SK-N-SH (cell line): ENCODE data around the gene VEGFB. TPM values are rescaled to one million over a fixed set of nuclear protein-coding genes. Genes with fewer than 3 reads are reported as not detected.
A peak's percentile ranks its signal among the peaks of the same experiment; 100 is the strongest.

Source experiments
- CTCF ChIA-PET: fragments of 300-600, 350-600 bp; formaldehyde crosslinking; extraction: SDS; loops from one replicate; lab custom pipeline; 2021; lab: Yijun Ruan, JAX
- POLR2A ChIA-PET: fragments of 350-600 bp; sonication (Branson Sonifier 250); formaldehyde crosslinking; extraction: SDS; loops from one replicate; lab custom pipeline; 2020; ENCODE audit warnings: antibody characterized with exemption, inconsistent platforms; lab: Yijun Ruan, JAX
- DNase-seq: peaks from one replicate; pipeline ENCODE4 v3.0.0; 2012
- H2AFZ ChIP-seq: fragments of 200-600 bp; sonication (generic); 2 replicates; pipeline ENCODE4 v1.8.1; 2016; ENCODE audit warnings: antibody characterized with exemption, mild to moderate bottlenecking, low read depth
- H3F3A ChIP-seq: fragments of 200-600 bp; sonication (generic); replicated peaks from 2 replicates; pipeline ENCODE3; 2016; ENCODE audit warnings: antibody characterized with exemption, mild to moderate bottlenecking; ENCODE audit not compliant: insufficient read depth
- H3K27ac ChIP-seq, 2 experiments: fragments of 200-500 bp in 1 of 2; fragments of 200-600 bp in 1 of 2; sonication (Bioruptor generic) in 1 of 2; sonication (generic), shearing (Covaris generic) in 1 of 2; 2 replicates each; pipeline versions ENCODE4 v1.5.1 to v1.6.1; 2014 to 2016; ENCODE audit warnings: low read depth in 2 of 2, inconsistent platforms in 1 of 2, low read length in 1 of 2, mild to moderate bottlenecking in 1 of 2, mixed read lengths in 1 of 2
- H3K27me3 ChIP-seq: fragments of 200-600 bp; sonication (generic), shearing (Covaris generic); 2 replicates; pipeline ENCODE4 v1.6.1; 2016; ENCODE audit warnings: mixed run types; ENCODE audit not compliant: insufficient read depth
- H3K36me3 ChIP-seq, 2 experiments: fragments of 200-500 bp in 1 of 2; fragments of 200-600 bp in 1 of 2; sonication (Bioruptor generic) in 1 of 2; sonication (generic) in 1 of 2; replicated peaks in 1 of 2; 2 replicates each; pipeline versions ENCODE3 to v1.5.1; 2014 to 2016; ENCODE audit warnings: low read length in 1 of 2, mild to moderate bottlenecking in 1 of 2; ENCODE audit not compliant: insufficient read depth in 2 of 2, control insufficient read depth in 1 of 2
- H3K4me1 ChIP-seq, 2 experiments: fragments of 200-500 bp in 1 of 2; fragments of 200-600 bp in 1 of 2; sonication (Bioruptor generic) in 1 of 2; sonication (generic), shearing (Covaris generic) in 1 of 2; 2 replicates each; pipeline versions ENCODE4 v1.5.1 to v1.6.1; 2014 to 2016; ENCODE audit warnings: low read depth in 1 of 2, low read length in 1 of 2, mixed run types in 1 of 2; ENCODE audit not compliant: insufficient read depth in 2 of 2, control insufficient read depth in 1 of 2
- H3K4me2 ChIP-seq: fragments of 200-600 bp; sonication (generic), shearing (Covaris generic); 2 replicates; pipeline ENCODE4 v1.6.1; 2017; ENCODE audit warnings: mixed run types
- H3K4me3 ChIP-seq, 2 experiments: fragments of 200-500 bp in 1 of 2; fragments of 200-600 bp in 1 of 2; sonication (Bioruptor generic) in 1 of 2; sonication (generic), shearing (Covaris generic) in 1 of 2; 2 replicates each; pipeline versions ENCODE4 v1.5.1 to v1.8.1; 2014 to 2016; ENCODE audit warnings: low read depth in 2 of 2, inconsistent platforms in 1 of 2, low read length in 1 of 2, mild to moderate bottlenecking in 1 of 2, mixed read lengths in 1 of 2, moderate library complexity in 1 of 2
- H3K79me2 ChIP-seq: fragments of 200-600 bp; sonication (generic); 2 replicates; pipeline ENCODE4 v1.8.1; 2017; ENCODE audit warnings: mild to moderate bottlenecking; ENCODE audit not compliant: insufficient read depth
- H3K9ac ChIP-seq: fragments of 200-600 bp; sonication (generic); 2 replicates; pipeline ENCODE4 v1.6.1; 2017; ENCODE audit warnings: mixed run types
- H3K9me2 ChIP-seq: fragments of 200-600 bp; sonication (generic); 2 replicates; pipeline ENCODE4 v1.6.1; 2017; ENCODE audit warnings: mixed run types
- H3K9me3 ChIP-seq: fragments of 200-600 bp; sonication (generic); 2 replicates; pipeline ENCODE4 v1.6.1; 2017; ENCODE audit warnings: mixed run types, mild to moderate bottlenecking, moderate library complexity
- H4K20me1 ChIP-seq: fragments of 200-600 bp; sonication (generic); 2 replicates; pipeline ENCODE4 v1.6.1; 2017; ENCODE audit warnings: mild to moderate bottlenecking, mixed run types; ENCODE audit not compliant: insufficient read depth
- EP300 ChIP-seq, 2 experiments: IDR thresholded peaks; 2 replicates each; pipeline versions ENCODE4 v1.4.0 to v1.6.1; 2012; ENCODE audit warnings: borderline replicate concordance in 1 of 2, low read depth in 1 of 2, low read length in 1 of 2
- FOSL2 ChIP-seq: IDR thresholded peaks from 2 replicates; pipeline ENCODE4 v1.4.0; 2012; ENCODE audit warnings: low read depth, mild to moderate bottlenecking, moderate library complexity, borderline replicate concordance
- GABPA ChIP-seq: IDR thresholded peaks from 2 replicates; pipeline ENCODE4 v1.4.0; 2012; ENCODE audit warnings: low read depth, mild to moderate bottlenecking
- JUND ChIP-seq: IDR thresholded peaks from 2 replicates; pipeline ENCODE4 v1.4.0; 2012
- MAX ChIP-seq: IDR thresholded peaks from 2 replicates; pipeline ENCODE4 v1.4.0; 2012; ENCODE audit warnings: low read depth
- MXI1 ChIP-seq: IDR thresholded peaks from 2 replicates; pipeline ENCODE4 v1.6.1; 2012; ENCODE audit warnings: mild to moderate bottlenecking, low read depth, low read length, improper control_type of control experiment
- NFIC ChIP-seq: IDR thresholded peaks from 2 replicates; pipeline ENCODE4 v1.4.0; 2012; ENCODE audit warnings: borderline replicate concordance
- POLR2AphosphoS5 ChIP-seq: IDR thresholded peaks from 2 replicates; pipeline ENCODE4 v1.6.1; 2012; ENCODE audit warnings: low read depth, low read length
- RAD21 ChIP-seq: IDR thresholded peaks from 2 replicates; pipeline ENCODE4 v1.6.1; 2012; ENCODE audit warnings: mild to moderate bottlenecking, low read length
- RCOR1 ChIP-seq: fragments of 150-350 bp; IDR thresholded peaks from 2 replicates; pipeline ENCODE4 v1.6.1; 2017; ENCODE audit warnings: antibody characterized with exemption, low read length
- RXRA ChIP-seq: IDR thresholded peaks from 2 replicates; pipeline ENCODE4 v1.4.0; 2012; ENCODE audit warnings: low read depth, mild to moderate bottlenecking, borderline replicate concordance
- SMC3 ChIP-seq: IDR thresholded peaks from 2 replicates; pipeline ENCODE4 v1.6.1; 2012; ENCODE audit warnings: low read depth, low read length, improper control_type of control experiment
- TAF1 ChIP-seq: IDR thresholded peaks from 2 replicates; pipeline ENCODE4 v1.6.1; 2012; ENCODE audit warnings: low read depth, mild to moderate bottlenecking, low read length, moderate library complexity, borderline replicate concordance
- TCF12 ChIP-seq: IDR thresholded peaks from 2 replicates; pipeline ENCODE4 v1.4.0; 2012
- YY1 ChIP-seq: IDR thresholded peaks from 2 replicates; pipeline ENCODE4 v1.4.0; 2012; ENCODE audit warnings: low read depth, mild to moderate bottlenecking
- WGBS: methylation state at CpG from one replicate; pipeline ENCODE4 v1.1.6; 2017; ENCODE audit warnings: low lambda C conversion rate; 5-methylcytosine and 5-hydroxymethylcytosine counted together
- polyA plus RNA-seq, 3 experiments: library from polyadenylated mRNA; depleted of rRNA; stranded (reverse); fragments of >200 nt; gene quantifications; 2 replicates each; pipeline ENCODE4 v1.2.3, GENCODE V29; 2012
- TF ChIP-seq, protein P1 (sequence below): fragments of 200-600 bp; sonication (generic); IDR thresholded peaks from 2 replicates; pipeline ENCODE4 v1.6.1; 2017; ENCODE audit warnings: antibody characterized with exemption, mild to moderate bottlenecking, moderate library complexity

Gene VEGFB
- polyA plus RNA-seq, 1 of the 3 experiments (the other 2 are of a cell fraction) = 29.9 TPM

DNA sequence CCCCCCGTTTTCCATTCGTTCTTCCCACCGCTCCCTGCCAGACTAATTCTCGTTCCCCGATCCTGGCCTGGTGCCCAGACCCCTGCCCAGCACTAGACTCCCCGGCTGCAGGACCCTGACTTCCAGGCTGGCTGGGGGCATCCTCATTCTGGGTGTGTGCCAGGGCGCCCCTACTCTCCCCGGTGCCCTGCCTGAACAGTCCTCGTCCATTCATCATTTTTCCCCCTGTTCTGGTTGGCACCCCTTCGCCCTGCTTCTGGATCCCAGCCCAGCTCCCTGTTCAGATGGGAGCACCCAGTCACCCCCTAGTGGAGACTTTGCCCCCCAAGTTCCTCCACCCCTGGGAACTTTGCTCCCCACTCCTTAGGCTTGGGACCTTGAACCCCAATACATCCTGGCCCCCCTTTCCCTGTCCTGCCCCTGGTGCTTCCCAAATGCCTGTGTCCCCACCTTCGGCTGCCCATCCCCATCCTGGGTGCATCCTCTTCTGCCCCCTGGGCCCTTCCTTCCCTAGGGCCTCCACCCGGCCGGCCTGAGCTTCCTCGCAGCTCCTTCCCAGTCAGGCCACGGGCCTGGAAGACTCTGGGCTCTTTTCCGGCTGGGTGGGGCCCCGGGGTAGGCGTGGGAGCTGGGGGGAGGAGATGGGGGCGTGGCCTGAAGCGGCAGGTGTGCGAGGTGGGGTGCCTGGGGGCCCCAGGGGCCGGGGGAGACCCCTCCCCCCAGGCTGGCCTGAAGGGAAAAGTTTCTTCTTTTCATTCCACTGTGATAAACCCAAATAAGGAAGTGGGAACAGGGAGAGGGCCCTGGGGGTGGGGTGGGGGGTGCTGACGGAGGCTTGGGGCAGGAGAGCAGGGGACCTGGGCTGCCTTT lies 17.9 kb downstream of the VEGFB start:
- H3K36me3 ChIP-seq = peaks cover 10 to 24% of the 10 kb centered on the region in 2 experiments
- H3K9me2 ChIP-seq = no peaks in the 10 kb centered on the region
- H3F3A ChIP-seq = peaks cover 3% of the 10 kb centered on the region
- H3K4me2 ChIP-seq = peak overlapping the region; percentile 96
- DNase-seq = peak; percentile 75
- H3K9ac ChIP-seq = peak overlapping the region; percentile 82
- TF ChIP-seq EP300 (IDR thresholded peaks at IDR 0.05; ENCODE audit: borderline replicate concordance in 1 of 2, low read depth in 1 of 2, low read length in 1 of 2) (no peak), RAD21 (peak; percentile 19; the same call in 1 of the 2 replicates), RXRA (no peak), TAF1 (peak; percentile 41; the same call in 1 of the 2 replicates), TCF12 (no peak), MXI1 (no peak), GABPA (no peak), FOSL2 (no peak), POLR2AphosphoS5 (peak; percentile 56; the same call in 1 of the 2 replicates), NFIC (peak; percentile 41), MAX (peak; percentile 49; the same call in 1 of the 2 replicates)
- TF ChIP-seq, protein P1, sequence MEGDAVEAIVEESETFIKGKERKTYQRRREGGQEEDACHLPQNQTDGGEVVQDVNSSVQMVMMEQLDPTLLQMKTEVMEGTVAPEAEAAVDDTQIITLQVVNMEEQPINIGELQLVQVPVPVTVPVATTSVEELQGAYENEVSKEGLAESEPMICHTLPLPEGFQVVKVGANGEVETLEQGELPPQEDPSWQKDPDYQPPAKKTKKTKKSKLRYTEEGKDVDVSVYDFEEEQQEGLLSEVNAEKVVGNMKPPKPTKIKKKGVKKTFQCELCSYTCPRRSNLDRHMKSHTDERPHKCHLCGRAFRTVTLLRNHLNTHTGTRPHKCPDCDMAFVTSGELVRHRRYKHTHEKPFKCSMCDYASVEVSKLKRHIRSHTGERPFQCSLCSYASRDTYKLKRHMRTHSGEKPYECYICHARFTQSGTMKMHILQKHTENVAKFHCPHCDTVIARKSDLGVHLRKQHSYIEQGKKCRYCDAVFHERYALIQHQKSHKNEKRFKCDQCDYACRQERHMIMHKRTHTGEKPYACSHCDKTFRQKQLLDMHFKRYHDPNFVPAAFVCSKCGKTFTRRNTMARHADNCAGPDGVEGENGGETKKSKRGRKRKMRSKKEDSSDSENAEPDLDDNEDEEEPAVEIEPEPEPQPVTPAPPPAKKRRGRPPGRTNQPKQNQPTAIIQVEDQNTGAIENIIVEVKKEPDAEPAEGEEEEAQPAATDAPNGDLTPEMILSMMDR = peak; percentile 62
- TF ChIP-seq, all 33 proteins: peak for 6
- 12% methylated on average over 22 of the region's 23 CpGs for WGBS
- Histone ChIP-seq H4K20me1 (peaks cover 14% of the 10 kb centered on the region), H3K27ac (peak overlapping the region; percentile 32 to 70), H3K4me1 (peaks cover 10 to 30% of the 10 kb centered on the region in 2 experiments; a peak in 2 of 4 replicates), H3K9me3 (no peaks in the 10 kb centered on the region), H2AFZ (0 out of 2 replicates have a peak overlapping the region, but pooled peaks have one; percentile 51), H3K4me3 (peak overlapping the region; percentile 88 to 90), H3K27me3 (no peaks in the 10 kb centered on the region), H3K79me2 (peaks cover 30% of the 10 kb centered on the region)
- ChIA-PET CTCF (interaction anchor here (0.6 to 4.6 kb wide), 23 partner anchors 10 to 1460 kb away, joined by 3 to 119 read pairs (median 5); partner anchors contain the start of genes BAD, ESRRA, FKBP2 and GPR137), POLR2A (interaction anchor here (0.5 to 12.4 kb wide), 7 partner anchors 9 to 58 kb away, joined by 3 to 112 read pairs (median 4); no protein-coding TSS in a partner anchor)

DNA sequence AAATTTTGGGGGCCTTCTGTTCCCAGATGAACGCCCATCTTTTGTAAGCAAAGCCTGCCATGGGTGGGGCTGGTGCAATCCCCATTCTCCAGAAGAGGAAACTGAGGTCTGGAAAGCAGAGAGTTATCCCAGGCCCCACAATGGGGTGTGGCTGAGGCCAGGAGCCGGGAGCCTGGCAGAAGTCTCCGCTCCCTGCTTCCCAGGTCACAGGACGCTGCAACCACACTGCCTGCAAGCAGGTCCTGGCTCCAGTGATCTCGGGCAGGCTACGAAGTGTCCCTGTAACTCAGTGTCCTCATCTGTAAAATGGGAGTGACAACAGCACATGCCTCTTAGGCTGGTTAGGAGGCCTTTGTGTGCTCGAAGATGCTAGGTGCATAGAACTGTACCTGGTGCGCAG lies 18.7 kb downstream of the VEGFB start:
- H2AFZ ChIP-seq = no peak overlapping the region
- 85% methylated on average over 7 of the region's 8 CpGs for WGBS
- no peak overlapping the region; a peak in 1 of 4 replicates for H3K27ac ChIP-seq
- peaks cover 30% of the 10 kb centered on the region for H3K79me2 ChIP-seq
- POLR2A ChIA-PET = interaction anchor here (0.9 to 12.4 kb wide), 3 partner anchors 9 to 17 kb away, joined by 3 to 112 read pairs (median 34); no protein-coding TSS in a partner anchor
- H3K9me2 ChIP-seq = no peaks in the 10 kb centered on the region
- peak overlapping the region; percentile 96 for H3K4me2 ChIP-seq
- CTCF ChIA-PET = interaction anchor here (1.4 to 4.6 kb wide), 7 partner anchors 10 to 50 kb away, joined by 4 to 119 read pairs (median 17); partner anchors contain the start of genes BAD, ESRRA, GPR137 and VEGFB
- no peaks in the 10 kb centered on the region for H3K27me3 ChIP-seq
- no peak for DNase-seq
- peak overlapping the region; percentile 88 to 90; a peak in 2 of 4 replicates for H3K4me3 ChIP-seq
- H3K36me3 ChIP-seq = peaks cover 10 to 24% of the 10 kb centered on the region in 2 experiments
- H3K4me1 ChIP-seq = peaks cover 10 to 25% of the 10 kb centered on the region in 2 experiments; a peak in 2 of 4 replicates
- no peaks in the 10 kb centered on the region for H3K9me3 ChIP-seq
- H3K9ac ChIP-seq = no peak overlapping the region; the same call in 1 of the 2 replicates
- H3F3A ChIP-seq = peaks cover 3% of the 10 kb centered on the region
- H4K20me1 ChIP-seq = peaks cover 14% of the 10 kb centered on the region
- TF ChIP-seq, protein P1 = no peak
- TF ChIP-seq SMC3 (no peak), EP300 (IDR thresholded peaks at IDR 0.05; ENCODE audit: borderline replicate concordance in 1 of 2, low read depth in 1 of 2, low read length in 1 of 2) (no peak), YY1 (no peak), FOSL2 (no peak), POLR2AphosphoS5 (no peak), JUND (no peak), MAX (no peak), RCOR1 (no peak)
